Stimulated activated CD8-positive, alpha-beta memory T cell treated with anti-CD3 and anti-CD28 coated beads, Interleukin-7, amount 100 ng/mL, for 24 hours (primary cell): Measurements from ENCODE around the gene CHRNB4.

Experiments
- DNase-seq: peaks from one replicate; pipeline ENCODE4 v3.0.0-alpha.2; 2020; ENCODE audit warnings: low read depth

The CHRNB4 gene

GRCh38 chr15:78667578-78668236 lies 26.7 kb upstream of the CHRNB4 start:
- no peak for DNase-seq

DNA sequence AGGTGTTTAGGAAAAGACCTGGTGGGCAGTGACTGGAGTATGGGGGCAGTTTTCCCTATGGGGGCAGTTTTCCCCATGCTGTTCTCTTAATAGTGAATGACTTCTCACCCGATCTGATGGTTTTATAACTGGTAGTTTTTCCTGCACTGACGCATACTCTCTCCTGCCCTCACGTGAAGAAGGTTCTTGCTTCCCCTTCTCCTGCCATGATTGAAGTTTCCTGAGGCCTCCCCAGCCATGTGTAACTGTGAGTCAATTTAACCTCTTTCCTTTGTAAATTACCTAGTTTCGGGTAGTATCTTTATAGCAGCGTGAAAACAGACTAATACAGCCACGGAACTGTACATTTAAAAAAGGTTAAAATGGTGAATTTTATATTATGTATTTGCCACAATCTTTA lies 25.0 kb upstream of the CHRNB4 start:
- DNase-seq: no peak

GRCh38 chr15:78663703-78664102 lies 22.7 kb upstream of the CHRNB4 start:
- DNase-seq: no peak

DNA sequence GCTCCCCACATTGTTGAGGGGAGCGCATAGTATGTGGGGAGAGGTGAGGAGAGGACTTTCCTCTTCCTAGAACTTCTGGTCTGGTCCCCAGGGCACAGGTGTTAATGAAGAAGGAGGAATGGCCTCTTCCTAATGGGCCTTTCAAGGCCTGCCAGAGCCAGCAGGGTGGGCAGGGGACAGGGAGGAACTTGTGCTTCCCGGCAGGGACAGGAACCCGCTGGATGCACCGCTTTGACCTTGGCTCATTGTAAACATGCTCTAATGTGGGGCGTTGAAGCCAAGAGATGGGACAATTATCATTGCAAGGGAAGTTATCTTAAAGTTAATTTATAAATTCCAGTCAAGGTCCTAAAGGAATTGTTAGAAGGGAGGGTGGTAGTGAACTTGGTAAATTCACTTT lies 21.0 kb upstream of the CHRNB4 start:
- DNase-seq: no peak

DNA sequence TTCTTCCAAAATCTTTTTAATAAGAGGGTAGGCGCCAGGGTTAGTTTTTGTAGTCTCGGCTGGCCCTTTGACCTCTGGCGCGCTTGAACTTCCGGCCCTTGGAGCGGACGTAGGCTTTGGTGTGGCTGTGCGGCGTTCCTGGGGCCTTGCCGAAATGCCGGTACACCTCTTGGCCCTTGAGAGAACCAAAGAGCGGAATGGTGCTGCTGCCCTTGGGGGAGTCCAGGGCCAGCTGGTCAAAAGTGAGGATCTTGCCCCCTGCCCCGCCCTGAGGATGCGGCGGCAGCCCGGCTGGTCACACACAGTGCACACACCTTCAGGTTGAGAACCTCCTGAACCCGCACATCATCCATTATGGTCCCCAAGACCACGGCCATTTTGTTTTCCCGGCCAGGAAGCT lies 20.0 kb upstream of the CHRNB4 start:
- DNase-seq: no peak

DNA sequence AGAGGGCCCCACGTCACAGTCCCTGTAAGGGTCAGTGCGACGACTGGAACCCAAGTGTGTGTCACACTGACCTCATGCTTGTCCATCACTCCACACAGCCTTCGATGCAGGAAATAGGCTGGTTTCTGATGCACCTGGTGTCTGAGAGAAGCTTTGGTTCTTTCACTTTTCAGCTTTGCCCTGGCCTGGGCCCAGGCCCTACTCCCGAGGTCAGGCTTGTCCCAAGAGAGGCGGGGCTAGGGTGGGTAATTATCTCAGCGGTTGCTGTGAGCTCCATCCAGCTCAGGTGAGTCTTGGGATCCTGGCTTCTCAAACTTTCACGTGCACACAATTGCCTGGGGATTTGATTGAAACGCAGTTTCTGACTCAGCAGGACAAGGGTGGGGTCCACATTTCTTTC lies 19.6 kb upstream of the CHRNB4 start:
- DNase-seq: no peak

- no peak for DNase-seq
Measured at GRCh38 chr15:78658823-78659222, 17.8 kb upstream of the CHRNB4 start.

- no peak for DNase-seq
Measured at GRCh38 chr15:78654272-78654671, 13.3 kb upstream of the CHRNB4 start.

DNA sequence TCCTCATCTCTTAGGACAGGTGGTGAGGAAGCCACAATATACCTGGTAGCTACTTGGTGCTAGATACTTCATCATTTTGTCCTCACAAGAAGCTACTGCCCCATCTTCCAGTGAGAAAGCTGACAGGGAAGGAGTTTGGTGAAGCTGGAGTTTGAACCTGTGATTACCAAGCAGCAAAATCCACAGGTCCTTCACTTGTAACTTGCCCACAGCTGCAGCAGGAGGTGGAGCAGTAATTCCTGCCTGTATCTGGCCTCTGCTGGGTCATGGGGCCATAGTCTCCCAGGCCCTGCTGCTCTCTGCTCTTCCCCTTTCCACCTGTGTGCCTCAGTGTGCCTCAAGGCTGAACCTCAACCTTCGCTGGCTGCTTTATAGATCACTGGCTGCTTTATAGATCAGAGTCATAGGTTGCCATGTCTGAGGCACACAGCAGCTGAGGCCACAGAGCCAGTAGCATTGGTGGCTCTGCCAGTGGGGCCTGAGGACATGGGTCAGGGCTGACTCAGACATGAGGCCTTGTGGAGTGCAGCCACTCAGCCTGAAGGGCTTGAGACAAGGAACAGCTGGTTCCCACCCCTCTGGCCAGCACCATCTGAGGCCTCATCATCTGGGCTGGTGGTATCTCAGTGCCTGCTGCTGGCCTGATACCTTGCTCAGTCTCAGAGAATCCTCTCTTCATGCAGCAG lies 11.1 kb upstream of the CHRNB4 start:
- DNase-seq: no peak

DNA sequence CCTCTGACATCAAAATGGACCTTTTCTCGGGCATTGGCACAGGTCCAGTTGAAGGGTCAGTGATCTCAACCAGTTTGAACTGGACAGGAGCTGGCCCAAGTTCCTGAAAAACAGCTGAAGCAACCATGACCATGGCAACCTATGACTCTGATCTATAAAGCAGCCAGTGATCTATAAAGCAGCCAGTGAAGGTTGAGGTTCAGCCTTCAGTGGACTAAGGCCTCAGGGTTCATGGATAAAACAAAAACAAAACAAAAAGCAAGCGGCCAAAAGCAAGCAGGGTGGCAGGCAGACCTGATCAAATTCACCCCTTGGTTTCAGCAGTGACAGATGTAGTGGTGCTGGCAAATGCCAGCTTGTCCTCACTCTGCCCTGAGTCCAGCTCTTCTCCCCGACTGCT lies 10.0 kb upstream of the CHRNB4 start:
- no peak for DNase-seq

GRCh38 chr15:78650022-78650421 lies 9.0 kb upstream of the CHRNB4 start:
- no peak for DNase-seq

- no peak for DNase-seq
Measured at GRCh38 chr15:78645009-78645408, 4.0 kb upstream of the CHRNB4 start.

DNA sequence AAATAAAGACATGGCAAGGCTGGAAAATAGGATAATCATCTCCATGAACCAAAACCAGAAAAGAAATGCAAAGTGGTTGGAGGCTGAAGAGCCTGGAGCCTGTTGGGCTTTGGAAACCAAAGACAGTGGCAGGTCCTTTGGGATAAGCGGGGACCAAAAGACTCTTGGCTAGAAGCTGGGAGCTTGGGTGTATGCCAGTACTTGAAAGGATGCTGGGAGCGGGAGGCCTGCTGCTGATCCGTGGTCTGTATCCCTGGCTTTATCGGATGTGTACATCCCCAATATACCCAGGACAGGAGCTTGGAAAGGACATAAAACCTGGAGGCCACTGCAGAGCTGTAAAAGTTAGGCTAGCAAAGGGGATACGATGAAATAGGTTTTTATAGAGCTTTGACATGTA lies 1.3 kb upstream of the CHRNB4 start:
- no peak for DNase-seq

DNA sequence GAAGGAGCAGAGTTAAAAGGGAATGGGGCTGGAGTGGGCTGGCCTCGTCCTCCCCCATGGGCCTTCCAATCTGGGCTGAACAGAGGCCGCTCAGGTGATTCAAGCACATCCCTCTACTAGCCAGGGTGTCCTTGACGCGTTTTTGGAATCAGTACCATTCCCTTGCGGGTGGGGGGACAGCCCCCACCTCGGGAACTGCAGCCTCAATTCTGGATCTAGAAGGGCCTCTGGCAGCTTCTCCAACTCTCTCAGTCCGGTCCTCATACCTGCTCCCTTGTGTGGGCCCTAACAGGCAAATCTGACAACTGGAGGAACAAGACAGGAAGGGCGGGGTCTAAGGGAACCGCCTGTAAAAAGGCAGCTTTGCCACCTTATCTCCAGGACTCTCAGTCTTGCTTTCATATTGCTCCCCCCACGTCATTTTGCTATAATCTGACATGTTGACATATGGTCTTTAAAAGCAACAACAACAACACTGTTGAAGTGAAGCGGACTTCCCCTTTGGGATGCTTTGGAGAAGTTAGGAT lies 802 bp upstream of the CHRNB4 start:
- DNase-seq: no peak

GRCh38 chr15:78640527-78641101 lies 396 bp downstream of the CHRNB4 start:
- no peak for DNase-seq

- no peak for DNase-seq
Measured at GRCh38 chr15:78638658-78639314, 2.2 kb downstream of the CHRNB4 start.

DNA sequence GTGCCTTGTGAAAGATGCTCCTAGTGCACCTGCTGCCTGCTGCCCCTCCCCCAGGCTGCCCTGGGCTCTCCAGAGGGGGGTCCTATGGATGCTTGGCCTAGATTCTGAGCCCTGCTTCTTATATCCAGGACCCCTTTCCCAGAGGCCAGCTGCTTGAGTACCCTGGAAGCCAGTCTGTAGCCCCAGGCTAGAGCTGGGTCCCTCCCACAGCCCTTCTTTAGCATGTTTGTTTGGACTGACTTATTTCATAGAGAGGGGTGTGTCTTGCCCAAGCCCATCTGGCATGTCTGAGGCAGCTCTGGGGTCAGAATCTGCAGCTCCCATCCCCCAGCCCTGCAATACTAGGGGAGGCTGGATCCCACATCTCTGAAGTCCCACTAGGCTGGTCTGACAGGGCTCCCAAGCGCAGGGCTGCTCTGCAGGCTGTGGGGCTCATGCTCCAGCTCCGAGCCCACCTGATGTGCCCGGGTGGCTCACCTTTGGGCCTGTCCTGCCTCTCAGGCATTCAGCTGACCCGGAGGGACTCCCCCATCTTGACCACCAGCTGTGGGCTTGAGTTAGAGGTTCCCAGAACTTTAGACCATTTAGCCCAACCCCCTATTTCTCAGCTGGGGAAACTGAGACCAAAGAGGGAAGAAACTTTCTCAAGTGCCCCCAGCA lies 3.1 kb downstream of the CHRNB4 start:
- no peak for DNase-seq

GRCh38 chr15:78636378-78636859 lies 4.6 kb downstream of the CHRNB4 start:
- no peak for DNase-seq

DNA sequence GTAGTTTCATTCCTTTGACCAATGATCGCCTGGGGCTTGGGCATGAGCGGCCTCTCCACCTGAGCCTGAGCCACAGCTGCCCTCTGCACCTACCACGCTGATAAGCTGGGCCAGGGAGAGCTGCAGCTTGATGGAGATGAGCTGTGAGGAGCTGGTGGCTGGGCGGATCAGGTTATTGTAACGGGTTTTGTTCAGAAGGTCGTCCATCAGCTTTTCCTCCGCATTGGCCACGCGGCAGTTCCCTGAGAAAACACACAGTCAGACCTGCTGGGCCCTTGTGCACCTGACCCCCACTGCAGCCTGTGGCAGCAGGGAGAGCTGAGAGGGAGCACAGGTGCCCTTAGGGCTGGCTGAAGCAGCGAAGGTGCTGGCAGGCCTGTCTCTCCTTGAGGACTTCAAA lies 5.7 kb downstream of the CHRNB4 start:
- DNase-seq: no peak

DNA sequence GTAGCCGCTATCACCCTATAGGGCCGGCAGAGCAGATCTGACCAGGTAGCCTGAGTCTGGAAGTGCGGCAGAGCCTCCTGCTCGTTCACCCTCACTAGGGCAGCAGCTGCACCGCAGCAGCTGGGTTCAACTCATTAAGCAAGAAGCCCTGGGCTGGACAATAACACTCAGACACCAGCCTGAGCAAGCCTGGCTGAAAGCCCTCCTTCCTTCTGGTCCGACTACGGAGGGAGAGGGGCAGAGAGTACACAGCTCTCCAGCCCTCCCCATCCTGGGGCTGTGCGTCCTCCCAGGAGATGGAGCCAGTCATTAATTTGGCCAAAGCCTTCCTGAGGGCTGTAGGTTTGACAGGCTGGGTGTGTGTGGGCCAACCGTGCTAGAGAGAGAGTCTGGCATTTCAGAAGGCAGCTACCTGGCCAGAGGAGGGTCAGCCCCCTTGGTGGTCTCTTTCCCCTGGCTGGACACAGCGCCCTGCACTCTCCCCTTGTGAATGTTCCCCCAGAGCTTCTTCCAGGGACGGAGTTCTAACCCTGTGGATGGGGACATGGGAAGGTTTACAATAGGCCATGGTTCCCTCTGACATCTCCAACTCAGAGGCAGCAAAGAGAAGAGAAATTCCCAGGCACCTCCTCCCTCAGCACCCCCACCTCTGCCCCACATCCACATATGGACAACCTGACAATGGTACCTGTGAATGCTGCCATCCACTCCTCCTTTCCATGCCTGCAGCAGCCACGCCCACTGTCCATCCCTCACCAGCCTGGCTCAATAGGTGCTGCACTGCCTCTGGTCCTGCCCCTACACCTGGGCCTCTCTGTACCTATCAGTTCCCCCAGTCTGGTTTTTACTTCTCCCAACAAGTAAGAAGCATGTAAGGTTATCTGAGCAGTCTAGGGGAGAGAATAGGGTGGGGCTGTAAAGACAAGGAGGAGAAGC lies 6.5 kb downstream of the CHRNB4 start:
- no peak for DNase-seq

DNA sequence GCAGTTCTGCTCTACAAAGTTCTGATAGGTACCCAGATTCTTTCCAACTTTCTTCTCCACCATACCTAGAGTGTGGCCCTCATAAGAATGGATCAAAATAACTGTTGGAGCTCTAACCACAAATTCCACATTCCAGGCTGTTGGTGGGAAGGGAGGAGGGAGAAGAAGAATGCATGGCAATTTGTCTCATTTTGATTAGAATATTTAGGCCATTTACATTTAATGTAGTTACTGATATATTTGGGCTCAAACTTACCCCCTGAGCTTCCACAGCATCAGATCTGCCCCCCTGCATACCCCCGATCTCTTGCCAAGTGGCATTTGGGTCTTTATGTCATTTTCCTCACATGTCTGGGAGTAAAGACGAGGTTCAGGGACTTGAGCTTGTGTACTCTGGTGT lies 7.7 kb downstream of the CHRNB4 start:
- DNase-seq: no peak
